ENCODE data around the gene FRMD6. TPM values are rescaled to one million over a fixed set of nuclear protein-coding genes. Genes with fewer than 3 reads are reported as not detected.
"Not testable (repeated sequence)": the region's sequence is repeated elsewhere in the genome, so short reads cannot be mapped to it uniquely, and the experiment has no call there.

FRMD6 gene
- polyA plus RNA-seq, 1 donor from 2014 or later, result 2.4 TPM

DNA sequence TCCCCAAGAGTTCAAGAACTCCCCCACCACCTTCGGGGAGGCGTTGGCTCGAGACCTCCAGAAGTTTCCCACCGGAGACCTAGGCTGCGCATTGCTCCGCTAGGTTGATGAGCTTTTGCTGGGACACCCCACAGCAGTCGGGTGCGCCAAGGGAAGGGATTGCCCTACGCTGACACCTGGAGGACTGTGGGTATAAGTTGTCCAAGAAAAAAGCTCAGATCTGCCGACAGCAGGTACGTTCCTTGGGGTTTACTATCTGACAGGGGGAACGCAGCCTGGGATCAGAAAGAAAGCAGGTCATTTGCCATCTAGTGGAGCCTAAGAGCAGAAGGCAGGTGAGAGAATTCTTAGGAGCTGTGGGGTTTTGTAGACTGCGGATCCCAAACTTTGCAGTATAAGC, 98.8 kb downstream of the FRMD6 start:
- Histone ChIP-seq H3K79me2 (replicated peaks; ENCODE audit: insufficient read depth, low read length) (no peaks in the 10 kb centered on the region), H3K9ac (ENCODE audit: low read length) (no peak overlapping the region), H4K20me1 (ENCODE audit: insufficient read depth) (no peaks in the 10 kb centered on the region), H3K27ac (ENCODE audit: low read length) (no peak overlapping the region), H3K36me3 (ENCODE audit: insufficient read depth, low read length) (no peaks in the 10 kb centered on the region), H3K27me3 (ENCODE audit: insufficient read depth, low read depth, low read length) (no peaks in the 10 kb centered on the region), H3K9me3 (ENCODE audit: low read length) (no peaks in the 10 kb centered on the region), H3K4me3 (ENCODE audit: low read length) (no peak overlapping the region), H2AFZ (ENCODE audit: low read depth, low read length) (no peak overlapping the region), H3F3A (ENCODE audit: insufficient read depth, low read length, poor library complexity, severe bottlenecking) (no peaks in the 10 kb centered on the region), H3K4me2 (ENCODE audit: low read length) (no peak overlapping the region), H3K9me2 (ENCODE audit: insufficient read depth, low read length) (no peaks in the 10 kb centered on the region)
- TF ChIP-seq MXI1 (conservative IDR thresholded peaks at IDR 0.05; ENCODE audit: poor library complexity, severe bottlenecking), result no peak
- no peak for TF ChIP-seq RAD21 (conservative IDR thresholded peaks at IDR 0.05)
- TF ChIP-seq CTCF (IDR thresholded peaks at IDR 0.05; ENCODE audit: poor library complexity, severe bottlenecking), result no peak
- TF ChIP-seq EZH2 (IDR thresholded peaks at IDR 0.05; ENCODE audit: borderline replicate concordance, insufficient read depth, low read length, poor library complexity, severe bottlenecking), result no peak
- TF ChIP-seq TAF1 (IDR thresholded peaks at IDR 0.05; ENCODE audit: low read depth), result no peak
- TF ChIP-seq POLR2AphosphoS5 (IDR thresholded peaks at IDR 0.05), result no peak
- TF ChIP-seq SMC3 (conservative IDR thresholded peaks at IDR 0.05; ENCODE audit: poor library complexity), result no peak
- TF ChIP-seq REST (IDR thresholded peaks at IDR 0.05; ENCODE audit: borderline replicate concordance), result no peak
- TF ChIP-seq EP300 (conservative IDR thresholded peaks at IDR 0.05; ENCODE audit: poor library complexity, severe bottlenecking), result no peak

DNA sequence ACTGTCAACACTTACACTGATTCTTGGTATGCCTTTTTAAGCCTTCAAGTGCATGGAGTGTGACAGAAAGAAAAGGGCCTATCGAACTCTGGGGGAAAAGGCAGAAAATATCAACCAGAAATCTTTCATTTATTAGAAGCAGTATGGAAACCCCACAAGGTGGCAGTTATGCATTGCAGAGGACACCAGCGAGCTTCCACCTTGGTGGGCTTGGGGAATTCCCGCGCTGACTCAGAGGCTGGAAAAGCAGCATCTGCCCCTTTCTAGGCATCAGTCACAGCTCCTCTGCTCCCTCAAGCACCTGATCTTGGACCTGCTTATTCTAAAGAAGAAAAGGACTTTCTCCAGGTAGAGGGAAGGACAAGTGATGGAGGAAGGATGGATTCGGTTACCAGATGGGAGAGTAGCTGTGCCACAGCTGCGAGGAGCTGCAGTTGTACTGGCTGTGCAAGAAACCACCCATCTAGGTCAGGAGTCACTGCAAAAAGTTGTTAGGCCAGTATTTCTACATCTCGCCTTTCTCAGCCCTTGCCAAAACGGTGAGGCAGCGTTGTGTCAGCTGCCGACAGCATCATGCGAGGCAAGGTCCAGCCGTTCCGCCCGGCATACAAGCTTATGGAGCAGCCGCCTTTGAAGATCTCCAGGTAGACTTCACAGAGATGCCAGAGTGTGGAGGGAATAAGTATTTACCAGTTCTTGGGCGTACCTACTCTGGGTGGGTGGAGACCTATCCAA, 100.1 kb downstream of the FRMD6 start:
- H3K27ac ChIP-seq (ENCODE audit: low read length); H3K4me3 ChIP-seq (ENCODE audit: low read length); H3K9me3 ChIP-seq (ENCODE audit: low read length); H3K4me2 ChIP-seq (ENCODE audit: low read length); H3K36me3 ChIP-seq (ENCODE audit: insufficient read depth, low read length); H3K27me3 ChIP-seq (ENCODE audit: insufficient read depth, low read depth, low read length); H3F3A ChIP-seq (ENCODE audit: insufficient read depth, low read length, poor library complexity, severe bottlenecking); H2AFZ ChIP-seq (ENCODE audit: low read depth, low read length); H4K20me1 ChIP-seq (ENCODE audit: insufficient read depth); H3K79me2 ChIP-seq (replicated peaks; ENCODE audit: insufficient read depth, low read length); H3K9me2 ChIP-seq (ENCODE audit: insufficient read depth, low read length); H3K9ac ChIP-seq (ENCODE audit: low read length): not testable (repeated sequence)

DNA sequence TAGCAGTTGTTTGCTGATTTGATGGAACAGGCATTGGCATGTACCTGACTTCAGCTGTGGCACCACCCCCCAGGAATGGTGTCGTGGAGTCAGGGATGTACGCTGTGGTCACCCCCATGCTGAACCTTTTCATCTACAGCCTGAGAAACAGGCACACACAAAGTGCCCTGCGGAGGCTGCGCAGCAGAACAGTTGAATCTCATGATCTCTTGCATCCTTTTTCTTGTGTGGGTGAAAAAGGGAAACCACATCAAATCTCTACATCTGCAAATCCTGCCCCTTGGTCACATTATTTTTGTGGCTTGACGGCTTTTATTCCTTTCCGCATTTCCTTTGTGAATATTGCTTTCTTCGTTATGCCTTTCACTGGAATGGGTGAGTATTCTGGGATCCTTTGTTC, 106.0 kb downstream of the FRMD6 start:
- H3K79me2 ChIP-seq (replicated peaks; ENCODE audit: insufficient read depth, low read length); H3K27me3 ChIP-seq (ENCODE audit: insufficient read depth, low read depth, low read length); H3K9me3 ChIP-seq (ENCODE audit: low read length); H3K4me2 ChIP-seq (ENCODE audit: low read length); H4K20me1 ChIP-seq (ENCODE audit: insufficient read depth); H3K36me3 ChIP-seq (ENCODE audit: insufficient read depth, low read length); H3K9me2 ChIP-seq (ENCODE audit: insufficient read depth, low read length); H3F3A ChIP-seq (ENCODE audit: insufficient read depth, low read length, poor library complexity, severe bottlenecking); H2AFZ ChIP-seq (ENCODE audit: low read depth, low read length); H3K27ac ChIP-seq (ENCODE audit: low read length); H3K9ac ChIP-seq (ENCODE audit: low read length); H3K4me3 ChIP-seq (ENCODE audit: low read length): not testable (repeated sequence)
